KBM-7 (cell line): ENCODE measurements around the gene CRYAB.
A peak's percentile ranks its signal among the peaks of the same experiment; 100 is the strongest.

Experiments used
- DNase-seq: peaks from one replicate; pipeline ENCODE4 v3.0.0-alpha.2; 2015
- in situ Hi-C: fragments of 300-500 bp; cut with MboI; formaldehyde crosslinking; loops from 2 replicates; pipeline ENCODE4 v1.14.3; 2020; ENCODE audit warnings: low sequenced_read_pairs, low pct_unique_long_range_greater_than_20kb, mixed read lengths

The CRYAB gene, protein sequence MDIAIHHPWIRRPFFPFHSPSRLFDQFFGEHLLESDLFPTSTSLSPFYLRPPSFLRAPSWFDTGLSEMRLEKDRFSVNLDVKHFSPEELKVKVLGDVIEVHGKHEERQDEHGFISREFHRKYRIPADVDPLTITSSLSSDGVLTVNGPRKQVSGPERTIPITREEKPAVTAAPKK

DNA sequence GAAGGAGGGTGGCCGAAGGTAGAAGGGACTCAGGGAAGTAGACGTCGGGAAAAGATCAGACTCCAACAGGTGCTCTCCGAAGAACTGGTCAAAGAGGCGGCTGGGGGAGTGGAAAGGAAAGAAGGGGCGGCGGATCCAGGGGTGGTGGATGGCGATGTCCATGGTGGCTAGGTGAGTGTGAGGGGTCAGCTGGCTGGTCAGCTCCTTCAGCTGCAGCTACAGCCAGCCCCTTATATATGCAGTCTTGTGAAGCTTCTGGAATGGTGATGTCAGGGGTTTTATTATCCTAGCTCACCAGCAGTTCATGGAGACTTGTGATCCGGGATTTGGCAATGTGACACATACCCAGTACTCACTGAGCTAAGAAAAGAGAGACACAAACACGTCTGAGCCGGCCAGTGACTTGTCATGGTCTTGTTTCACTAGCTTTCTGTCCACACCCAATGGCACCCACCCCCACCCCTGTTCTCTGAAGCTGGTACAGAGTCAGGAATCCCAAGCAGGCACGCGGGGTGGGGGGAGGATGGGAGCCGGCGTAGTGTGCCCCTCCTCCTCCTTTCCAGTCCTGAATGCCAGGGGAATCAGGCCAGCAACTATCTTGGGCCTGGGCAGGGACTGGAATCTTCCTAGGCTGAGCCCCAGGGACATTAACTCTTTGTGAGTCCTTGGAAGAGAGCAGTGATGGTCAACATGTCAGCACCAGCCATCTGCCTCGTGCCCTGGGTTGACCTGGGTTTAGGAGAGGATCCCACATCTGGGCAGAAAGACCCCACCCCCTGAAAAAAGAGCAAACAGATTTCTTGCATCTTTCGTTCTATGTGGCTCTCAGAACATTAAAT, at the start of gene CRYAB:
CRYAB (minus strand) TSS at position 208 of the 839 bp plus-strand sequence; CDS start at position 162, 46 bp downstream.
- no peak for DNase-seq
- in situ Hi-C loops = no loop called here

DNA sequence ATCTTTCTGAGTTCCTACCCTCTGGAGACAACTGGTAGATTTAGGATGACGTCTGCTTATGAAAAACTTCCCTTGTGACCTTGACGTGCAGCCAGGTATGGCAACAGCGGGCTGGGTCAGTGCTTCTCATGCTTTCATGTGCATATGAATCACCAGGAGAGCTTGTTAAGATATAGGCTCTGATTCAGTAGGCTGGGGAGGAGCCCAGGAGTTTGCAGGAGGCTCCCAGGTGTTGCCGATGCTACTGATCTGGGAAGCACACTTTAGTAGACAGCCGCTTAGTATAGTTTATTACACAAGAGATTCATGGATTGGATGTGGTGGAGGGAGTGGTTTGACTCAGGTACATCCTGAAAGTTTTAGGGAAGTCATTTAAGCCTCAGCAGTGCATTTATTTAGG, 49.3 kb upstream of the CRYAB start:
- in situ Hi-C loops = no loop called here
- no peak for DNase-seq

DNA sequence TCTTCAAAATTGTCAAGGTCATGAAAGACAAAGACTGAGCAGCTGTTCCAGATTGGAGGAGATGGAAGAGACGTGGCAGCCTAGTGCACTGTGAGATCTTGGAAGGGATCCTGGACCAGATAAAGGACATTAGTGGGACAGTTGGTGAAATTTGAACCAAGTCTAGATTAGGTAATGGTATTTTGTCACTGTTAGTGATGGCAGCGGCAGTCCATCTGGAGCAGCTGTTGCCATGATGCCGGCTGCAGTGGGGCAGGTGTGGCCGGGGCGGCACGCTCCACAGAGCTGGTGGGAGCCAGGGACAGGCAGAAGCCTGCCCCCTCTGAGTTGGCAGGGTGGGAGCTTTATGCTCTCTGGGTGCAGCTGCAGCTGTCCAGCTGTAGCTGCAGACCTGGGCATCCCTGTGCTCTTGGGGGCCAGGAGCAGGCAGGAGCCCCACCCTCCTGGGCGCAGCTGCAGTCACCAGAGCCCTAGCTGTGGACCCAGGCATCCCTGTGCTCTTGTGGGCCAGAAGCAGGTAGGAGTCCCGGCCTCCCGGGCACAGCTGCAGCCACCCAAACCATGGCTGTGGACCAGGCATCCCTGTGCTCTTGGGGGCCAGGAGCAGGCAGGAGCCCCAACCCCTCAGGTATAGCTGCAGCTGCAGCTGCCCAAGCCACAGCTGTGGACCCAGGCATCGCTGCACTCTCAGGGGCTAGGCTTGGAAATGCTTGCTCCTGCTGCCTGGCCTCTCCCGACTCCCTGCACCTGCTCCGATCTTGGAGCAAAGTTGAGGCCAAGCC, 46.3 kb upstream of the CRYAB start:
- no peak for DNase-seq
- in situ Hi-C loops = no loop called here

DNA sequence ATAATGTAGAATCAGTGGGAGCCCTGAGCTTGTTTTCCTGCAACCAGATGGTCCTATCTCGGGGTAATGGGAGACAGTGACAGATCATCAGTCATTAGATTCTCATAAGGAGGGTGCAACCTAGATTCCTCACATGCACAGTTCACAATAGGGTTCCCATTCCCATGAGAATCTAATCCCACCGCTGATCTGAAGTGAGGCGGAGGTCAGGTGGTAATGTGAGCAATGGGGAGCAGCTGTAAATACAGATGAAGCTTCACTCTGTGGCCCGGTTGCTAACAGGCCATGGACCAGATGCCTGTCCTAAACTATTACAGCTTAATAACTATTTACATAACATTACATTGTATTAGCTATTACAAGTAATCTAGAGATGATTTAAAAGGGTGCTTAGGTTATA, 42.6 kb upstream of the CRYAB start:
- DNase-seq = no peak
- in situ Hi-C loops = no loop called here

DNA sequence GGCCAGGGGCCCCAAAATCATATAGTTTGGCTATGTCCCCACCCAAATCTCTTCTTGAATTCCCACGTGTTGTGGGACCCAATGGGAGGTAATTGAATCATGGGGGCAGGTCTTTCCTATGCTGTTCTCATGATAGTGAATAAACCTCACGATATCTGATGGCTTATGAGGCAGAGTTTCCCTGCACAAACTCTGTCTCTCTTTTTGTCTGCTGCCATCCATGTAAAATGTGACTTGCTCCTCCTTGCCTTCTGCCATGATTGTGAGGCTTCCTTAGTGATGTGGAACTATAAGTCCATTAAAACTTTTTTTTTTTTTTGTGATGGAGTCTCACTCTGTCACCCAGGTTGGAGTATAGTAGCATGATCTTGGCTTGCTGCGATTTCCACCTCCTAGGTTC, 40.0 kb upstream of the CRYAB start:
- in situ Hi-C loops = no loop called here
- DNase-seq = no peak

DNA sequence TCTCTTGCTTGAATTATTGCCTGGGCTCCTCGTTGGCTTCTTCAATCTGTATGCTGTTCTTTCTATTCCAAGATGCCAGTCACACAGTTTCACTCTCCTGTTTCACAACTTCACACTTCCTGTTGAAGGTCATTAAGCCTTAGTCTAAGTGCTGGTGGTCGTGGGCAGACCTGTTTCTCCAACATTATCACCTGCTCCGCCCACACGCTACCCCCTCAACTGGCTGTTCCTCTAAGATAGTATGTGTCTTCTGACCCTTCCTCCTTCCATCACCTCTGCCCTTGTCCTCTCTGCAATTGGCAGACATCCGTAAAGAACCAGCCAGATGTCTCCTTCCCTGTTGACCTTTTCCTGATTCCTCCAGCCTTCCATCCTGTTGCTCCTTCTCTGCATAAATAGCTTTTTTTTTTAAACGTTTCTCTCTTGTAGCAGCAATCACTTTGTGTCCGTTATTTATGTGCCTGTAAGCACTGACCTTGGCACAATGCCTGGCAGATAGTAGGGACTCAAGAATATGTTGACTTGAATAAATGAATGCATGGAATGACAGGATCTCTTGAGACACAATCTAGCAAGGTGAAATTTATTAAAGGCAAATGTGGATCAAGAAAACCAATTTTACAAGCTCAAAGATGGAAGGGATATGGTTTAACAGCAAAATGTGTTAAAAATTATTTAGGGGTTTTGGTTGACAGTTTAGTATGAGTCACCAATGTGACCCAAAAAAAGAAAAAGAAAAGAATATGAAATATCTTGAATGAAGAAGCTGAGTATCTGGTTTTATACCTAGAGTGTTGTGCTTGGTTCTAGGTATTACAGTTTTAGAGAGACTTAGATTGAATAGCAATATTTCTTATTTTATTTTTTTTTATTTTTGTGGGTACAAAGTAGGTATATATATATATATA, 38.2 kb upstream of the CRYAB start:
- peak; percentile 26 for DNase-seq
- in situ Hi-C loops = no loop called here

DNA sequence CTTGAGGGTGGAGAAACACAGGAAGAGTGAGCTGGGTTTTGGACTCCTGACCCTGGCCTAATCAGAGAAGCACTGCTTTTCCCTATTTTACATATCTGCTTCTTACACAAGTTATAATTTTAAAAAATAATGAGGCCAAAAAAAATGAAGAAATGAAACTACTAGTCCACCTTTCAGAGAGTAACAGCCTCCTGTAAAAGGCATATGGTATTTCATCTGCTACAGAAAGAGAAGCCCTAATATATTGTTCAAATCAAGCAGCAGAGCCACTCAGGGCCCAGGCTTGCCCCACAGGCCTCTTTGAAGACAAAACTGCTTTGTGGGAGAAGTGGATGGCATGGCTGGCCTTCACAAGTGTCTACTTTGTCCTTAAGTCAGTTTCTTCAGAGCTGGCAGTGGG, 35.6 kb upstream of the CRYAB start:
- DNase-seq = no peak
- in situ Hi-C loops = no loop called here

DNA sequence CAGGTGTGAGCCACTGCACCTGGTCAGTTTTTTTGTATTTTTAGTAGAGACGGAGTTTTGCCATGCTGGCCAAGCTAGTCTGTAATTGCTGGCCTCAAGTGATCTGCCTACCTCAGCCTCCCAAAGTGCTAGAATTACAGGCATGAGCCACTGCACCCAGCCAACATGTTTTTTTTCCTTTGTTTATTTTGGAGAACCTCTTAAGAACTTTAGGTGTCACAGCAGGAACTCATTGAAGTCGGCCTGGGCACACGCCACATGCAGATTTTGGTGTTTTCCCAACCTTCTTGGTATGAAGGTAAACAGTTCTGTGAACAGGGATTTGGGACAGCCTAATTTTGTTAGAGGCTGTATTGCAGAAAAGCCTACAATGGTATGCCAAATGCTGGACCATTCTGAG, 34.9 kb upstream of the CRYAB start:
- DNase-seq = no peak
- in situ Hi-C loops = no loop called here

DNA sequence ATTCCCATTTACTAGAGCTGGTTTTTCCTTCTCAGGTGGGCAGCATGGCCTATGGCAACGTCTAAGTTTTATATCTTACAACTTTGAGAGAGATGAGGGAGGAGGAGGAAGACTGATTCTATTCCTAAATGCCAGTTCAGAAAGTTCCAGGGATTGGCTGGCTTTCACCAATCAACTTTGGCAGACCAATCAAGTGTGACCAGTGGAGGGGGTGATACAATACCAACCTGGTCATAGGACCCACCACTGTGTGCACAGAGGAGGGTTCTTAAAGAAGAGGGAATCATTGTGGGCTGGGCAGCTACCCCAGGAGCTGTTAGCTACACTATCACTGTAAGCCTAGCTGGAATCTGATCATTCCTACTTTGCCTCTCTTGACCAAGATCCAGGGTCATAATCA, 33.6 kb upstream of the CRYAB start:
- in situ Hi-C loops = no loop called here
- DNase-seq = no peak

DNA sequence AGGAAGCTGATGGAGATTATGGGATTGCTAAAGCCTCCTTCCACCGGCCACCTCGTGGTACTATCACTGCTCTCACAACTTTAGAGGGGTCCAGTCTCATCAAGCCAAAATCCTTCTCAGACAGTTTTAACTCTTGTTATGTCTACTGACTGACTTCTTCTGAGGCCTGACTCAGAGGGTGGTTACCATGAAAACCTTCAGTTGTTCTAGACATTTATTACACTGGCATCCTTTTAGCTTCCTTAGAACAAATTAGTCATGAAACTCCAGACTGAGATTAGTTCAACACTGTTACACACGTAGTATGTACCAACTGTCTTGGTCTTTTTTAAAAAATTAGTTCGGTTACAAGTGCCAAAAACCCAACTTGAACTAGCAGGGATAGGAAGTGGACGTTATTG, 33.1 kb upstream of the CRYAB start:
- DNase-seq = no peak
- in situ Hi-C loops = no loop called here

DNA sequence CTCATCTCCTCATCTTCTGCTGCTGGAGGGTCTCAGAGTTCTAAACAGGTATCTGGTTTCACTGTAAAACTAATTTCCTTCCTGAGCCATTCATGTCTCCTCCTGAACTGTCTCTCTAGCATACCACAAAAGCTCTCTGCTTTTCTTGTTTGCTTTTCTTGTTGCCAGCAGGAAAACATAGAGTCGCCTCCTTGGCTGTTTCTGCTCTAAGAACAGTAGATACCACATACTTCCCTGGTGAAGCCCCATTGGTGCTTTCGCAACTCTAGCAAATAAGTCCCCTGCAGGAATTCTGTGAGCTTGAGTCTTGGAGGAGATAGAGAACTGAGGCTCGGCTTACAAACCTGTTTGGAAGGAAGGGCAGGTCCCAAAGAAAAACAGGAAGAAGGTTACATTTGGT, 32.6 kb upstream of the CRYAB start:
- in situ Hi-C loops = no loop called here
- peak; percentile 53 for DNase-seq

DNA sequence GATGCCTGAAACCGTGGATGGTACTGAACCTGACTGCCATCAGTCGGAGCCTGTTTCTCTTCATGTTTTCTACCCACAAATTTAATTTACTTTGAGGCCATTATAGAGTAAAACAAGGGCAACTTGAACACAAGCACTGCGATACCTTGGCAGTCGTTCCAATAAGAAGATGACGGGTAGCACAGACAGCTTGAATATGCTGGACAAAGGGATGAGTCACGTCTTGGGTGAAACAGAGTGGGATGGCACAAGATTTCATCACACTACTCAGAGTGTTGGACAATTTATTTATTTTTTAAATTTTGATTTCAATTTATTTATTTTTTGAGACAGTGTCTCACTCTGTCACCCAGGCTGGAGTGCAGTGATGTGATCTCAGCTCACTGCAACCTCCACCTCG, 31.3 kb upstream of the CRYAB start:
- in situ Hi-C loops = no loop called here

DNA sequence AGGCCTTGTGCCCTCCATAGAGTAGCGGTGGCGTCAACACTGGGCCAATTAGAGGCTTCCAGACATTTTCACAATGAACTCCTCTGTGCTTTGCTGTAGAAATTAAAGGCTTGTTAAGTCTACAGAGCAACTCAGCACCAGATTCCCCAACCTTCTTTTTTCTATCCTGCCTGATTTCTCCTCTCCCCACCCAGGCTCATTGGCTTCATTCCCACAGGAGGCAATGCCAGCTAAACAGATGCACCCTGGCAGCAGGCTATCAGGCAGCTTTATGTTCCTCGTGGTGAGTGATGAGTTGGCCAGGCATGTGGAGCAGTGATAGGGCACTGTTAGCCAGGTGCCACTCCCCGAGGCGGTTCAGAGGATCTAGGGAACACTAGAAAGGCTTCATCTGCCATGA, 30.4 kb upstream of the CRYAB start:
- DNase-seq = no peak
- in situ Hi-C loops = no loop called here

More for the DNA sequence above, 31.3 kb upstream of the CRYAB start:
- no peak for DNase-seq

DNA sequence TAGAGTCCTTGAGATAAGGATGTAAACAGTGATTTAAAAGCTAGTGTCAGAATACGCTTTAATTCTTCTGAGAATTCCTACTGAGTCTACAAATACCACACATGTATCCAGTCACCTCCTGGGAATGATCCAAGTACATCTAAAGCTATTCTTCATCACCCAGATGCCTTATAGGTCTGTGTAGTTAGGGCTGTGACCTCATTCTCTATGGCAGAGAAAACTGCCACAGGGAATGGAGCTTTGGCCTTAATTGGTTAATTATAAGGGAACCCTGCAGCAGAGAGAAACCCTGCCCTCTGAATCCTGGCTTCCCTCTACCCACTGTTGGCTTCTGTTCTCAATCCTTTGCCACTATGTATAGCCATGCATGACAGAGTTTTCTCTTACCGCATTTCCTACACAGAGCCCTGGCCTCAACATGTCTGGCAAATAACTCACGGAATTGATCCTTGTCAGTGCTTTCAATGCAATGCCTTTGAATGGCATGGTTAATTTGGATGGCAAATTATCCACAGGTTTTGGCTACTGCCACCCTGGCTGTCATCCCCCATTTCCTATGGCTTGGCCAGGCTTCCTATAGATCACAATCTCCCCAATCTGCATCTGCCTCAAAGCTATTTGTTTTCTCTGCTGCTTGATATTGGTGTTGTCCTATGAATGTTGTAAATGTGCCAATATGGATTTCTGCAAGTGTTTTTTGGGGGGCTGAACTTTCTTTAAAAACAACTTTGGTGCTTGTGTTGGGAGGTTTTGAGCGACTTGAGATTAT, 28.4 kb upstream of the CRYAB start:
- in situ Hi-C loops = no loop called here

DNA sequence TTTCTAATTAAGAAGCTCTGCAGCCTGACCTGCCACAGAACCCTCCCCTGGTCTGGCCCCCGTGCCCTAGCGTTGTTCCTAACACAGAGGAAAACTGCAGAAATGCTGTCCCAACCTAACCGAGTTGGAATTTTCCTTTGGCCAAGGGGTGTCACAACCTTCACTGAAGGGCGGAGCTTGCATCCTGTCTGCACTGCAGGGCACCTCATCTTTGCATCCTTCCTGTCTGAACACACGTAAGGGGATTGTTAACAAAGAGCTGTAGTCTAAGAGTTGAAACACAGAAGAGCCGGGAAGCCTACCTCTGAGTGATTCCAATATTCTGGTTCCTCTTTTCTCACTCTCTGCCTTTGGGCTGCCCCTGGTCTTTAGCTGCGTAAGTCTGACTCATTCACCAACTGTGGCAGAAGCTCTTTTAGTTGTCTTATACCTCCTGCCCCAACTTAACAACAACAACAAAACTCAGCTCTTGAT, 27.2 kb upstream of the CRYAB start:
- DNase-seq = peak; percentile 90
- in situ Hi-C loops = no loop called here

More for the DNA sequence above, 28.4 kb upstream of the CRYAB start:
- no peak for DNase-seq

DNA sequence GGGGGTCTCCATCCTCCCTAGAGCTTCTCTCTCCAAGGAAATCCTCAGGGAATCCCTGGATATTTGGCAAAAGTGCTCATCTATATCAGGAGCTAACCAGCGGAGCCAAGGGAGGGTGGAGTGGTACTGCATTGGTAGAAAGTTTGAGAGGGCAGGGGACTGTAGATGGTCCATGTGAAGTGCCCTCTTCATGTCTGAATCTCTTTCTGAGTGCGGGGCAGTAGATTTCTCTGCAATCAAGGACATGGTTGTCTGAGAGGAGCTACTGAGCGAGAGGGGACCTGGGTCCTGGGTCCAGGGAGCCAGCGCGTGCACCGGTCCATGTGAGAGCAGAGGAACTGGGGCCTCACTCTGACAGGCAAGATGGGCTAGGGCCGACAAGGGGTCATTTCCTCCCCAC, 26.3 kb upstream of the CRYAB start:
- no peak for DNase-seq
- in situ Hi-C loops = no loop called here

DNA sequence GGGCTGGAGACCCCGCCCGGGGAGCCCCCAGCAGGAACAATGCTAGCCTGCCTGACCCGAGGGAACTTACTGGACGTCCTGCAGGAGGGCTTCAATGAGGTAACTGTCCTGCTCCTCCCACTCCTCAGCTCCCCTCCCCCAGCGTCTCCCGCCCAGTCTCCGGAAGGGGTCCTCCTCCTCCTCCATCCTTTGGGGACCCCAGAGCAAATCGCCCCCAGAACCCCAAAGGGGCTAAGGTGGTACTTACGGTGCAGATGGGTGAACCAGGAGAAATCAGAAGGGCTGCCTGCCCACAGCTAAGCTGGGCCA, 25.8 kb upstream of the CRYAB start:
- in situ Hi-C loops = no loop called here
- DNase-seq = no peak

DNA sequence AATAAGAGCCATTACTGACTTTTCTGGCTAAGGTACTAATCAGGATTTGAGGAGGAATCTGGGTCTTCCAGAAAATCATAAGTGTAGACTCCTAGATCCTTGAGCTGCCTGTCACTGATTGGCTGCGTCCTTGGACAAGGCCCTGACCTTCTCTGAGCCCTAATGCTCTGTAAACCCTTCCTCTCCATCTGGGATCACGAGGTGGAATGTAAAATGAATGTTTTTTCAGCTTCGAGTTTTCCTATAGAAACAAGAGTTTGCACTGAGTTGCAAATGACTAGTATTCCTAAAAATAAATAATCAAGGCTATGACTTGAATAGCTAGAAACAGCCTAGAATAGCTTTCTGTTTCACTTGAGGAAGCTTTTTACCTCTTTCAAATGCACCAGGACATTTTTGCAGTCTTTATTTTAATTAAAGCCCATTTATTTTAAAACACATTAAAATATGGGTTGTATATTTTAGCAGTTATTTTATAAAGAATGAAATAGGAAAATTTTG, 24.5 kb upstream of the CRYAB start:
- in situ Hi-C loops = no loop called here
- DNase-seq = no peak
